ENCODE results near the gene ADCK2.
"Not testable (repeated sequence)": the region's sequence is repeated elsewhere in the genome, so short reads cannot be mapped to it uniquely, and the experiment has no call there.

The ADCK2 gene
- 23.9 to 35.9 (median 27.9) reads per million in 4 experiments for total RNA-seq

GRCh38 chr7:140672382-140673062, at the start of gene ADCK2:
TSS of gene ADCK2 (plus strand) at chr7:140672945. CDS start at chr7:140673331, 386 bp downstream.
- DNase-seq = peak; percentile 43

- DNase-seq = no peak
These were observed 48.8 kb upstream of the ADCK2 start for GRCh38 chr7:140623980-140624379.

GRCh38 chr7:140624392-140625191, 48.2 kb upstream of the ADCK2 start:
- DNase-seq = no peak

- not testable (repeated sequence) for DNase-seq
These were observed 47.6 kb upstream of the ADCK2 start for GRCh38 chr7:140625192-140625558.

GRCh38 chr7:140625908-140626868, 46.6 kb upstream of the ADCK2 start:
- DNase-seq = no peak

- no peak for DNase-seq
These were observed 41.7 kb upstream of the ADCK2 start for GRCh38 chr7:140631021-140631420.

- DNase-seq = no peak
These were observed 41.1 kb upstream of the ADCK2 start for GRCh38 chr7:140631602-140632001.

GRCh38 chr7:140635345-140635744, 37.4 kb upstream of the ADCK2 start:
- DNase-seq = no peak

- DNase-seq = no peak
These were observed 36.9 kb upstream of the ADCK2 start for GRCh38 chr7:140635816-140636215.

- no peak for DNase-seq
These were observed 35.3 kb upstream of the ADCK2 start for GRCh38 chr7:140637400-140637799.

GRCh38 chr7:140638173-140638791, 34.5 kb upstream of the ADCK2 start:
- no peak for DNase-seq

GRCh38 chr7:140639366-140640053, 33.2 kb upstream of the ADCK2 start:
- no peak for DNase-seq

- no peak for DNase-seq
These were observed 32.6 kb upstream of the ADCK2 start for GRCh38 chr7:140640060-140640637.

GRCh38 chr7:140640727-140641523, 31.8 kb upstream of the ADCK2 start, which contains the start of gene DENND2A:
TSS of gene DENND2A (minus strand) at chr7:140640813. CDS start at chr7:140602397, 38,416 bp downstream.
- DNase-seq = no peak

GRCh38 chr7:140641524-140642195, 31.1 kb upstream of the ADCK2 start:
- DNase-seq = no peak

GRCh38 chr7:140643416-140643815, 29.3 kb upstream of the ADCK2 start:
- no peak for DNase-seq

- not testable (repeated sequence) for DNase-seq
These were observed 28.0 kb upstream of the ADCK2 start for GRCh38 chr7:140644761-140645160.

GRCh38 chr7:140645166-140645900, 27.4 kb upstream of the ADCK2 start:
- DNase-seq = no peak

Data from effector CD8-positive, alpha-beta T cell (primary cell).